GM04503 (cell line): ENCODE measurements around the gene B4GALNT2.
"Not testable (repeated sequence)": the region's sequence is repeated elsewhere in the genome, so short reads cannot be mapped to it uniquely, and the experiment has no call there.

Experiments used
- DNase-seq: peaks from one replicate; pipeline ENCODE4 v3.0.0-alpha.2; 2012; ENCODE audit warnings: low read depth

Gene B4GALNT2, protein sequence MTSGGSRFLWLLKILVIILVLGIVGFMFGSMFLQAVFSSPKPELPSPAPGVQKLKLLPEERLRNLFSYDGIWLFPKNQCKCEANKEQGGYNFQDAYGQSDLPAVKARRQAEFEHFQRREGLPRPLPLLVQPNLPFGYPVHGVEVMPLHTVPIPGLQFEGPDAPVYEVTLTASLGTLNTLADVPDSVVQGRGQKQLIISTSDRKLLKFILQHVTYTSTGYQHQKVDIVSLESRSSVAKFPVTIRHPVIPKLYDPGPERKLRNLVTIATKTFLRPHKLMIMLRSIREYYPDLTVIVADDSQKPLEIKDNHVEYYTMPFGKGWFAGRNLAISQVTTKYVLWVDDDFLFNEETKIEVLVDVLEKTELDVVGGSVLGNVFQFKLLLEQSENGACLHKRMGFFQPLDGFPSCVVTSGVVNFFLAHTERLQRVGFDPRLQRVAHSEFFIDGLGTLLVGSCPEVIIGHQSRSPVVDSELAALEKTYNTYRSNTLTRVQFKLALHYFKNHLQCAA

DNA sequence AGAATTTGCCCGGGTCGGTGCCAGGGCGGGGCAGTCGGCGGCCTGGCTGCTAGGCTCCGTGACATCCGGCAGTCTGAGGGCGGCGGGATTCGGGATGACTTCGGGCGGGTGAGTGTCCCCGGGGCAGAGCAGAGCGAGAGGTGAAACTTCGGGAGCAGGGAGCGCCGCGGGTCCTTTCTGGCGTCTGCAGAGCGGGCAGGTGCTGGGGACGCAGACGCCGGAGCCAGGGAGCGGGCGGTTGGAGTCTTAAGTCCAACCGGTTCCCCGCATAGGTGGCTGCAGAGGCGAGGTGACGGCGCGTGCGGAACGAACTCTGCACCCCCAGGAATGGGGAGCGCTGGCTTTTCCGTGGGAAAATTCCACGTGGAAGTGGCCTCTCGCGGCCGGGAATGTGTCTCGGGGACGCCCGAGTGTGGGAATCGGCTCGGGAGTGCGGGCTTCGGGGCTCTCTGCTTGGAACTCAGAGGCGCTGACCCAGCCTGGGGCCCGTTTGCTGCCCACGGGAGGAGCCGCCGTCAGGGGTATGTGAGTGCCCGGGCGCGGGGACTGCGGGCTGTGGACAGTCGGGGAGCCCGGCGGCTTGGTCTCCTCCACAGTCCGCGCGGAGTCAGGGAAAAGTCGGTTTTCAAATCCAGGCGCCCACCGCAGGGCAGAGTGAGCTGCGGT is at the start of gene B4GALNT2:
Gene B4GALNT2 (plus strand): TSS at position 71 of the 666 bp plus-strand sequence. CDS start 24 bp downstream, at position 95.
- no peak for DNase-seq

DNA sequence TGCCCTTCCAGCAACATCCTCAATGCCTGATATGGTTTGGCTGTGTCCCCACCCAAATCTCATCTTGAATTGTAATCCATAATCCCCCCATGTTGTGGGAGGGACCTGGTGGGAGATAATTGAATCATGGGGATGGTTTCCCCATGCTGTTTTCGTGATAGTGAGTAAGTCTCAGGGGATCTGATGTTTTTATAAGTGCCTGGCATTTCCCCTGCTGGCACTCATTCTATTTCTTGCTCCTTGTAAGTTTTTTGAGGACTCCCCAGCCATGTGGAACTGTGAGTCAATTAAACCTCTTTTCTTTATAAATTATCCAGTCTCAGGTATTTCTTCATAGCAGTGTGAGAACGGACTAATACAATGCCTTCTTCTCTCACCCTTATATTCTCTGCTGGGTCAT is 47.5 kb upstream of the B4GALNT2 start:
- not testable (repeated sequence) for DNase-seq

DNA sequence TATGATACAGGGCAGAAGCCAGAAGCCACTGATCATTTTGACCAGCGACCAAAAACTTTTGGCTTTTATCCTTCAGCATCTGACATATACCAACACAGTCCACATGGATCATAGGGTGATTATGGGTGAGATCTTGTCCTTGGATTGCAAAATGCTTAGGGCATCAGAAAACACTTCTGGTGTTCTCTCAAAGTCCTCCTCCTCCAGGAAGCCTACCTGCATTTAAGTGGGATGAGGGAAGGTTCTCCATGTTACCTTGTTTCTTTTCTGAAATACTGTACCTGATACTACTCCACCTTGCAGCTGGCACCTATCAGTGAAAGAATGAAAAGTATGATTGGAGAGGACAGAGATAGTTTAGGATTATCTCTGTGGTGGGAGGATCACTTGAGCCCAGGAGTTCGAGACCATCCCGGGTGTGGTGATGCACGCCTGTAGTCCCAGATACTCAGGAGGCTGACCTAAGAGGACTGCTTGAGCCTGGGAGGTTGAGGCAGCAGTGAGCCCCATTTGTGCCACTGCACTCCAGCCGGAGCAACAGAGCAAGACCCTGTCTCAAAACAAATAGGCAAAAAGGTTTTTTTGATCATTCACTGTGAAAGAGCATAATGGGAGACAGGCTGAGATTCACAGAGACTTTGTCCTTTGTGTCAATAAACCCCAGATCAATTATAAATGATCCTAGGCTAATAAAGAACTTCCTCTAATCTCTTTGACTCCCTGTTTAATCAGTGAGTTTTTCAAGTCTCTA is 46.8 kb upstream of the B4GALNT2 start:
- no peak for DNase-seq

DNA sequence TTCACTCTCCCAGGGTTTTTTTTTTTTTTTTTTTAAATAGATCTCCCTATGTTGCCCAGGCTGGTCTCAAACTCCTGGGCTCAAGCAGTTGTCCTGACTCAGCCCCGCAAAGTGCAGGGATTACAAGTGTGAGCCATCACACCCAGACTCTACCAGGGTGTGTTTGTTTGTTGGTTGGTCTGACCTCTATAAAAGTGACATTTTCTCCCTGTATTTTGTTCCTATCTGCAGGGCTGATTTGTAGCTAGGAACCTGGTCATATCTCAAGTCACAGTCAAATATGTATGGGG is 46.3 kb upstream of the B4GALNT2 start:
- no peak for DNase-seq

DNA sequence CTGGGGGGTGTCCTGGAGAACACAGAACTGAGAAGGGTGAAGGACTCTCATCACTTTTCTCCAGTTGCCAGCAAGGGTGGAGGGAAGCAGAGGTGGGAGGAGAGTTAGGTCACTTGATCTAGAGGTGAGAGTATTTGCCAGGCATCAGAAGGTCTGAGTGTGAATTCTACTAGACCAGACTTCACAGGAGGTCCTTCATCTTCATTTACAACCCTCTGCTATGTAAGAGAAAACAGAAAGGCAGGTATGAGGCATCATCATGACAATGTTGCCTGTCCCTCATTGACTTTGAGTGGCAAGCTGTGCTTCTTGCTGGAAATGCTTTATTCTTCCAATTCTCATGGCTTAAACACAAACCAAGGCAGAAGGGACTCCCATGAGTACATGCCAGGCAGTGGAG is 45.9 kb upstream of the B4GALNT2 start:
- no peak for DNase-seq

DNA sequence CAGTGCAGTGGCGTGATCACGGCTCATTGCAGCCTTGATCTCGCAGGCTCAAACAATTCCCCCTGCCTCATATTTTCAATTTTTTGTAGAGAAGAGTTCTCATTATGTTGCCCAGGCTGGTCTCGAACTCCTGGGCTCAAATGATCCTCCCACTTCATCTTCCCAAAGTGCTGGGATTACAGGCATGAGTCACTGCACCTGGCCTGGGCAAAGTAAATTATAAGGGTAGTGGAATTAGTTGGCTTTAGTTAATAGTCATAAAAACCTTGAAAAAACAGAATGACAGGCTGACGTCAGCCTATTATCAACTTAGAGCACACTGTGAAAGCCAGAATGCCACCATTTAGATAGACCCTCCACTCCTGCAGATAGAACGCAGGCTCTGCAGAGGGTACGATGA is 43.5 kb upstream of the B4GALNT2 start:
- DNase-seq: no peak

DNA sequence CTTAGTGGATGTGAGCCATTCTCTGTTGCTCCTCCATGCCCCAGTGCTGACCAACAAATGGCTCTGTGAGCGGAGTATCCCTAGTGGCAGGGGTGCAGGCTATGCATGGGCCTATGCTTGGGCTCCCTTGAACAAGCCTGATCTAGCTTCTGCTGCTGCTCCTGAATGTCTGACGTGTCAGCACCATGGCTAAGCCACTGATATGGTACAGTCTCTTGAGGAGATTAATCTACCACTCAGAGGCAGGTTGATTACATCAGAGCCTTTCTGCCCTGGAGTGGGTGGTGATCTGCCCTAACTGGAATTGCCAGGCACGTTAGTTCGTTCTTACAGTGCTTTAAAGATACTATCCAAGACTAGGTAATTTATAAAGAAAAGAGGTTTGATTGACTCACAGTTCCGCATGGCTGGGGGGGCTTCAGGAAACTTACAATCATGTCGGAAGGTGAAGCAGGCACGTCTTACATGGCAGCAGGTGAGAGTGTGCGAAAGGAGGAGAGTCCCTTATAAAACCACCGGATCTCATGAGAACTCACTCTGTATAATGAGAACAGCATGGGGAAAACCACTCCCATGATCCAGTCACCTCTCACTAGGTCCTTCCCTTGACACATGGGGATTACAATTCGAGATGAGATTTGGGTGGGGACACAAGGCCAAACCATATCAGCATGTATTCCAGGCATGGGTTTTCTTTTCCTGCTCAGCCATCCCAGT is 41.5 kb upstream of the B4GALNT2 start:
- no peak for DNase-seq

DNA sequence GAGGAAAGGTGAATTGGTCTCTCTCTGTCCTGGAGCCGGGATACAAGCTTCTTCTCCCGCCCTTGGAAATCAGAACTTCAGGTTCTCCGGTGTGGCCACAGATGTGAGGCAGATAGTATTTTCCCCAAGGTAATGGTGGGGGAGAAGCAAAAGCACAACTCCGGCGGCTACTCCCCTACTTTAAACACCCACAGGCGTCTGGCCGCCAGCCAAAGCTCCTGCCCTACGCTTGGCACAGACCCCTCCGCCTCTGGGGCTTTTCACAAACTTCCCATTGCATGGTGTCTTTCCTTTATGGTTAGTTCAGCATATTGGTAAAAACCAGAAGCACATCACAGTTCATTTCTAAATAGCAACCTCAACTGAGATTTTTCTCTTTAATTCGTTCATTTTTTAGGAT is 39.4 kb upstream of the B4GALNT2 start:
- DNase-seq: no peak

DNA sequence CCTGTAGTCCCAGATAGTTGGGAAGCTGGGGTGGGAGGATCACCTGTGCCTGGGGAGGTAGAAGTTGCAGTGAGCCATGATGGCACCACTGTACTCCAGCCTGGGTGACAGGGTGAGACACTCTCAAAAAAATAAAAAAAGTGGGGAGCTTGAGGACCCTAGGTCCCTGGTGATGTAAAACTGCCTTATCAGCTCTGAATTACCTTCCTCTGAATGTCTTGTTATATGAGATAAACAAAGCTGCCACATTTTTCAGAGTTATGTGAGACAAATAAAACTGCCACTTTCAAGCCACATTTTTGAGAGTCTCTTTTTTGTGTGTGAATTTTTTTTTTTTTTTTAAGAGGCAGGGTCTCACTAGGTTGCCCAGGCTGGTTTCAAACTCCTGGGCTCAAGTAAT is 32.0 kb upstream of the B4GALNT2 start:
- no peak for DNase-seq

DNA sequence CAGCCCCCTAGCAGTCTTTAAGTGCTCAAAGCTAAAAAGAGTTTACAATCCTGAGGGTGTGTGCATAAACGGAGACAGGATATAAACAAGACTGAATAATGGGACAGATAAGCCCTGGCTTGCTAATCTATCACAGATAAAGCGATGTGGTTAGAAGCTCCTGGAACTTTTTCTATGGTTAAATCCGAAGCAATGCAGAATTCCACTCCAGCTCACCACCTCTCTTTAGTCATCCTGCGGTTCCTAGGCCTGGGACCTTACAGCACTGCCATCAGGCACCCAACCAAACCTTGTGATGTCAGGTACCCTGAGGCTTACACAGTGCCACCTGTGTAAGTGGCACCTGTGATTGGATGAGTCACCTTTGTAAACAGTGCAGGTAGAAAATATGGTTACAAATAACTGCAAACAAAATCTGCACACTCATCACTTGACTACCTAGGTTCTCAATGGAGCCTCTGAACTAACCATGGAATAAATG is 31.5 kb upstream of the B4GALNT2 start:
- DNase-seq: no peak

DNA sequence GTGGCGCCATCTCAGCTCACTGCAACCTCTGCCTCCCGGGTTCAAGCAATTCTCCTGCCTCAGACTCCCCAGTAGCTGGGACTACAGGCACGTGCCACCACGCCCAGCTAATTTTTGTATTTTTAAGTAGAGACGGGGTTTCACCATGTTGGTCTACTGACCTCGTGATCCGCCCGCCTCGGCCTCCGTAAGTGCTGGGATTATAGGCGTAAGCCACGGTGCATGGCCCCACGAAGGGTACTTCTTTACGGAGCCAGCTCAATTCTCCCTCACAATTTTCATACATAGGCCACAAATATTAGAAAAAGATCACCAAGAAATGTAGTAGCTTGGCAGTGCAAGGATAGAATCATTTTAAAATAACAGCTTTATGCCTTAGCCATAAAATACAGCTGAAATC is 29.2 kb upstream of the B4GALNT2 start:
- not testable (repeated sequence) for DNase-seq

DNA sequence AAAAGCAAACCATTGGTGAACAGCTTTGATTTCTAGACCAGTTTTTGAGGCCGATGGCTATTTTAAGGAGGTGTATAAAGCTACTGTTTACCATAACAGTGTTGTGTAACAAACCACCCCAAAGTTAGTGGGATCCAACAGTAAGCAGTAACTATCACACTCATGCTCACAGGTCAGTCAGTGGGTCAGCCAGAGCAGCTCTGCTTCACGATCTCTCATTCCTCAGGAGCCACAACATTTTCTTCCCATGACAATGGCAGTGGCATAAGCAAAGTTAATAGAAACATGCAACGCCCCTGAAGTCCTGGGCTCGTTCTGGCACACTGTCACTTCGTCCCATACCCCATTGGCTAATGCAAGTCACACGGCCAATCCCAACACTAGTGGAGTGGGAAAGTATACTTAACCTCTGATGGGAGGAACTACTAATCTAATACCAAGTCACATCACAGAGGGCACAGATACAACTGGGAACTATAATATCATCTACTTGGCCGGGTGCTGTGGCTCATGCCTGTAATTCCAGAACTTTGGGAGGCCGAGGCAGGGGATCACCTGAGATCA is 28.0 kb upstream of the B4GALNT2 start:
- no peak for DNase-seq

DNA sequence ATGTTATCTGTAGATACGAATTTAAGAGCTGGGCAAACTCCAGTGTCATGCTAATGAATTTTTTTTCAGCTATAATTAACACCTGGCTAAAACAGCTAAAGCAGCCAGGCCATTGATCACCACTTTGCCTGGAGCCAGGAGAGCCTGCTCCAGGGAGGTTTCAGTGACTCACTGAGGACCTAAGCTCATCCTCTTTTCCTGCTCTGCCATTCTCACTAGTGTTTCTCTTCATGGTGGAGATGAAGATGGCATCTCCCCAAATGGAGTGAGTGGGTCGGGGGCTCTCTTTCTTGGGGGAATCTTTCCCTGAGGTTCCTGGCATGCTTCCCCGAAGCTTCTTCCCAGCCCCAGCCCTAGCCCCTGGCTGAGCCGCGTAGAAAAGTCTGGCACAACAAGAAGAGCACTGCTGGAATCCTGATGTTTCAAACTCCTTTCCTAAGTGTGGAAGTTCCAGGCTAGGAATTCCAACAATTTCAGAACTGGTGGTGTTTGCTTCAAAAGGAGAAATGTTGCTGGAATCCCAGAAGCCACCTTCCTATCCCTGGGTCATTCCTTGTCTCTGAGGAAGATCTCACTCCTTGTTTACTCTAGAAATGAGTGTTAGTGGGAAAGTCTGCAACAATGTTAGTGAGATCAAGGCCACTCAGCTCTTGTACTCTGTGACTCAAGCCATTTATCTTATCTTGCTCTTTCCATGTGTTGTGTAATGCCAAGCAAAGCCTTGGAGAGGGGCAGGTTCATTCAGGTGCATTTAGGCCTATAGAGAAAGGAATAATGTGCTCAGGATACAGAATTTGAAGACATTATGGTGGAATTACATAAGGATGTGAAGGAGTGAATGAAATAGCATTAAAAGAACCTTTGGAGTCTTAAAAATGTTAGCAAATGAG is 26.0 kb upstream of the B4GALNT2 start:
- no peak for DNase-seq

DNA sequence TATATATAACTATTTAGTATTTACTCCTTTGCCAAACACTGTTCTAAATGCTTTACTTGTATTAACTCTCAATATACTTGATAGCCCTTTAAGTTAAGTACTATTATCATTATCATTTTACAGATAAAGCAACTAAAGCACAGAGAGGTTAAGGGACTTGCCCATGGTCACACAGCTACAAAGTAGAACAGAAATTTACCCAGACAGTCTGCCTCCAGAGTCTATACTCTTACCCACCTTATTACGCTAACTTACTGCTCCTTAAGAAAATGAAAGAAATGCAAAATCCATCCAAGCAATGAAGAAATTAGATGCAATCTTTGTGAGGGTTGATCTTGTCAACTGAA is 25.4 kb upstream of the B4GALNT2 start:
- DNase-seq: no peak

DNA sequence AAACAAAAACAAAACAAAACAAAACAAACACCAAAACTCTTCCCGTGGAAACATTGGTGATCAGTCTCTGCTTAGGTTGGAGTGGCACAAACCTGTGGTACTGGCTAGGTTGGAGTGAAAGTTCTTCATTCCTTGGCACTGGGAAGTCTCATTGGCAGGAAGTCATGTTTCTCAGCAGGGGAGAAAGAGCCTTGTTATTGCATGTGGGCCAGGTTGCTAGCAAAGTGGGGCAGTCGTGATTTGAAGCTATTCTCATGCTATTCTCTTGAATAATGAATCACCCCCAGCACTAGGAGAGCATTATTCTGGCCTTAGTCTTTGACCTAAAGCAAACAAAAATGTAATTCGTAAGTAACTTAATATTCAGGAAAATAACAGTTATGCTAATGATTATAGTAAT is 24.3 kb upstream of the B4GALNT2 start:
- DNase-seq: no peak

DNA sequence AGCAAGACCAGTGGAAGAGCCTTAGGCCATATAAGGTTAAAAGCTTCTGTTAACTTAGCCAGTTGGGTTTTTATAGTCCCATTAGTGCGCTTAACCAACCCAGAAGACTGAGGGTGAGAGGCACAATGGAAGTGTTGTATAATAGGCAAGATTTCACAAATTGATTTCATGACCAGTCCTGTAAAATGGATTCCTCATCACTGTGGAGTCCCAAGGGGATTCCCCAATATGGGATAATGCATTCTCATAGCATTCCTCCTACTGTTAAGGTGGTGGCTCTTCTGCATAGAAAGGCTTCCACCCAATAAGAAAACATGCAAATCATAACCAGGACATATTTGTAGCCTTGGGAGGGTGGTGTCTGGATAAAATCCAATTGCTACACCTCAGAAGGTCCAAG is 22.1 kb upstream of the B4GALNT2 start:
- no peak for DNase-seq

DNA sequence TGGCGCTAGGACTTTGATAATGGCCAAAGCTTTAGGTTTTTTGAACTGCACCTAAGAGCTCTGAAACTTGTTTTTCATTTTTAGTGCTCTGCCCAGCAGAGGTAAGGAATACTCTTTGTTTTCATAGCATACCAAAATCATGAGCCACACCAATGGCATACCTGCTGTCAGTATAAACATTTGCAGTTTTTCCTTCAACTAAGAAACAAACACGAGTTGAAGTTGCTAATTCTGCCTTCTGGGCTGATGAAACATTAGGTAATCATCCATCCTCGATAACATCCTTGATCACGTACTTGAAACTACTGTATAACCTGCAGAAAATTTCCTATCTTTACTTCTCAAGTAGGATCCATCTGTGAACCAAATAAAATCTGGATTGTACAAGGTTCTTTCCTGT is 20.6 kb upstream of the B4GALNT2 start:
- DNase-seq: no peak

DNA sequence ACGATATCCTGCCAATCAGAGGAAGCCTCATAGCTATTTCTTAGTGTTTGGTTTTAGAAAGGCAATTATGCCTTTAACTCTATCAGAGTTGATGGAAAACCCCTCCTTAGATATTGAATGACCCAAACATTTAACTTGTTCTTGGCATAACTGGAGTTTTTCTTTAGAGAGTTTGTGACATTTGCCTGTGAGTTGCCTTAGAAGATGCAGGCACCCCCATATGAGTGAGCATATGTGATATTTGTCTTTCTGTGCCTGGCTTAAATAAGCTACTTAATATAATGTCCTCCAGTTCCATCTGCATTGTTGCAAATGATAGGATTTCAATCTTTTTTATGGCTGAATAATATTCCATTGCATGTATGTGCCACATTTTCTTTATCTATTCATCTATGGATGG is 19.6 kb upstream of the B4GALNT2 start:
- no peak for DNase-seq

DNA sequence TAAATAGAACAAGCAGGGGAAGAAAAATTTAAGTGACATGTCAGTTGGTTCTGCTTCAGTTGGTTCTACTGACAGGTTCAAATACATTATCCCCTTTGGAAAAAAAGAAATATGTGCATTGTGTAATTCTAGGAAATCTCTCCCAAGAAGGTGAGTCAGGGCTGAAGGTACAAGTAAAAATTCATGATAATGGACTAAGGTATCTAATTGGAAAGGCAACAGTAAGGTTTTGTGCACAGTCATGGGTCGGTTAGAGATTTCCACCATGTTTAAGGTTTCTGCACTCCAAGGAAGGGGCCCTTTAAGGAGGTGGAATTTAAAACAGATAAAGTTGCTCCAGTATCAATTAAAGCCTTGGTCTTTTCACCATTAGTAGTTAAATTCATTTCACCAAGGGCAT is 17.9 kb upstream of the B4GALNT2 start:
- no peak for DNase-seq

DNA sequence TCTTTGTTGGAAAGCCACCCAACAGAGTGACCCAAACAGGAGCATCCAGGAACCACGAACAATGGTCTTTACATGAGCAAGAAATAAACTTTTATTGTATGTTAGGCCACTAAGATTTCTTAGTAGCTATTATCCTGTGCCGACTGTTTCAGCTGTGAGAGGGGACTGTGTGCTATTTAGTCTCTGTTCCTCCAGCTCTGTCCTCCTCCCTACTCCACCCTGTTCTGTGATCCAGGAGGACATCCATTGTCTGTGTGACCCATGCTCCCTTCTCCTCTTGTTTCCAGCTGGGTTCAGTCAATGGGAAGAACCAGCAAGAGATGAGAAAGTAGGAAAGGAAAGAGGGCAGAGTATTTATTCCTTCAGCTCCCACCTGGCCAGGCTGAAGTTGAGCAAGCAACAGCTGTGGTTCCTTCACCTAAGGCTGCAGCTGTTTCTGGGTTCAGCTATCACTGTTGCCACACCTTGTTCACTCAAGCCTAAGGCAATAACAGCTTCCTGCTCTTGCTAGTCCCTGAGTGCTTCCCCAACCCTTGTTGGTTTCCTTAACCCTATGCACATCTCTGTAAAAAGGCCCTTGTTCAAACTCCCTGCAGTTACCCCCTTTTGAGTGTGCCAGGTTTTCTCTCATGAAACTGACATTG is 14.9 kb upstream of the B4GALNT2 start:
- no peak for DNase-seq
